Activated gamma-delta T cell (primary cell): ENCODE results near the gene MYPN.
"Not testable (repeated sequence)": the region's sequence is repeated elsewhere in the genome, so short reads cannot be mapped to it uniquely, and the experiment has no call there.

ENCODE experiments used
- DNase-seq: peaks from one replicate; lab custom pipeline; 2025; lab: John Stamatoyannopoulos, UW
- total RNA-seq, 2 donors: gene quantifications; one replicate each; lab custom pipeline; 2026; lab: John Stamatoyannopoulos, UW

MYPN gene, protein sequence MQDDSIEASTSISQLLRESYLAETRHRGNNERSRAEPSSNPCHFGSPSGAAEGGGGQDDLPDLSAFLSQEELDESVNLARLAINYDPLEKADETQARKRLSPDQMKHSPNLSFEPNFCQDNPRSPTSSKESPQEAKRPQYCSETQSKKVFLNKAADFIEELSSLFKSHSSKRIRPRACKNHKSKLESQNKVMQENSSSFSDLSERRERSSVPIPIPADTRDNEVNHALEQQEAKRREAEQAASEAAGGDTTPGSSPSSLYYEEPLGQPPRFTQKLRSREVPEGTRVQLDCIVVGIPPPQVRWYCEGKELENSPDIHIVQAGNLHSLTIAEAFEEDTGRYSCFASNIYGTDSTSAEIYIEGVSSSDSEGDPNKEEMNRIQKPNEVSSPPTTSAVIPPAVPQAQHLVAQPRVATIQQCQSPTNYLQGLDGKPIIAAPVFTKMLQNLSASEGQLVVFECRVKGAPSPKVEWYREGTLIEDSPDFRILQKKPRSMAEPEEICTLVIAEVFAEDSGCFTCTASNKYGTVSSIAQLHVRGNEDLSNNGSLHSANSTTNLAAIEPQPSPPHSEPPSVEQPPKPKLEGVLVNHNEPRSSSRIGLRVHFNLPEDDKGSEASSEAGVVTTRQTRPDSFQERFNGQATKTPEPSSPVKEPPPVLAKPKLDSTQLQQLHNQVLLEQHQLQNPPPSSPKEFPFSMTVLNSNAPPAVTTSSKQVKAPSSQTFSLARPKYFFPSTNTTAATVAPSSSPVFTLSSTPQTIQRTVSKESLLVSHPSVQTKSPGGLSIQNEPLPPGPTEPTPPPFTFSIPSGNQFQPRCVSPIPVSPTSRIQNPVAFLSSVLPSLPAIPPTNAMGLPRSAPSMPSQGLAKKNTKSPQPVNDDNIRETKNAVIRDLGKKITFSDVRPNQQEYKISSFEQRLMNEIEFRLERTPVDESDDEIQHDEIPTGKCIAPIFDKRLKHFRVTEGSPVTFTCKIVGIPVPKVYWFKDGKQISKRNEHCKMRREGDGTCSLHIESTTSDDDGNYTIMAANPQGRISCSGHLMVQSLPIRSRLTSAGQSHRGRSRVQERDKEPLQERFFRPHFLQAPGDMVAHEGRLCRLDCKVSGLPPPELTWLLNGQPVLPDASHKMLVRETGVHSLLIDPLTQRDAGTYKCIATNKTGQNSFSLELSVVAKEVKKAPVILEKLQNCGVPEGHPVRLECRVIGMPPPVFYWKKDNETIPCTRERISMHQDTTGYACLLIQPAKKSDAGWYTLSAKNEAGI (N-terminal part only)
- 0 reads per million in 2 donors for total RNA-seq

DNA sequence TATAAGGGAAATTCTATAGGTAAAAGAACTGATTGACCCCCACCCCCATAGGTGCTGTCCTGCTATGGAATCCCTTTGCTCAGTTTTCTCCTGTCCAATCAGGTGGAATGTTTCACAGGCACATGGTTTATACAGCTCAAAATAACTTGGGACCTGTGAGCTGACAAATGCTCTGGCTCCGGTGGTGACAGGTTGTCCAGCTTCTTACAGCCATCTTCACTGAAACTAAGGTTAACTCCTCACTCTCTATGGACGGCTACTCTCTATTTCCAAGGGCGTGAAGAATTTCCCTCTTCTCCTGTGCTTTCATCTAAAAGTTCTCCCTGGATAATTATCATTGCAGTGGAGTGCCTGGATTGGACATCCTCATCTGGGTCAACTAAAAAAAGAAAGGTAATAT lies at the start of gene MYPN:
Gene MYPN (plus strand): TSS at position 158 of the 400 bp plus-strand sequence. CDS start 11,951 bp downstream, outside the sequence.
- no peak for DNase-seq

DNA sequence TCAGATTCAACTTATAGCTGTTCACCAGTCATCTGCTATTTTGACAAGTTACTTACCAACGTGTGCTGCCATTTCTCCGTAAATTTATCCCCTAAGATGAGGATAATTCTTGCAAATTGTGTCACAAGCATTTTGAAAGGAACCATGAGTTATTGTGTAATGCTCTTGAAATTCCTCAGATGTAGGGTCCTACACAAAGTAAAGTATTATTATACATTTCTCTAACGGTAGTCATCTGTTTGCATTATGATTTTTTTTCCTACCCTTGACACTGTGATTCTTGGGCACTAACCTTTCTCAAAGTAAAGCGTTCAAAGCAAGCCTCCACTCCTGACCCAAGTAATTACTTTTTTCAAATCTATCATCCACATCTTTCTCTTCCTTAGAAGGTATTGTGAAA lies 42.3 kb upstream of the MYPN start:
- no peak for DNase-seq

DNA sequence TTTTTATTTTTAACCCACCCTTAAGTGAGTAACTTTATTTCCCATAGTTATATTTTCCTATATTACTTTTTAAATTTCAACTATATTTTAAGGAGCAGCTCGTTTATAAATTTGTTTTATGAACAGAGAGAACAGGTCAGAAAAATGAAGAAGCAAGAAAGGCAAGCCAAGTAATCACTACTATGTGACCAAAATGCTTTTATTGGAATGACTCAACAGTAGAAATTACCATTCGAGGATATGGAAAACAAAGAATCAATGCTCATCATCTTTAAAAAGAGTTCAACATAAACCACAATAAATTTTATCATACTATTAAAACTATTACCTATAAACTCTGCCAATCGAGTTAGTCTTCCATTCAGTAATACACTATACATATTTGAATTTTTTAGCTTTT lies 41.8 kb upstream of the MYPN start:
- DNase-seq = no peak

DNA sequence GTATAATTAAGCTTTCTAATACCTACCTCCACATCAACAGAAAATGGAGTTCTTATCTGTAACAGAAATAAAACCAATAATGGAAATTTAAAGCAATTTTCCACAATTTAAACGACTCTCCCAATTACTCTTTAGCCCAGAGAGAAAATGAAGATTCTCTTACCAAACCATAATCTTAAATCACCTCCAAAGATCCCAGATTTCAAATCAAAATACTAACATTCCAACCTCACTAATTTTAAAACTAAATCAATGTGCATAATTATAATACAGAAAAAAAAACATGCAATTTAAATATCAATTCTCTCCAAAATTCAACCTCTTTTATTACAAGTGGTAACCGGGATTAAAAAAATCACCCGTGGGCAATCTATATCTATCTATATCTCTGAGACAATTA lies 35.7 kb upstream of the MYPN start:
- DNase-seq = no peak

DNA sequence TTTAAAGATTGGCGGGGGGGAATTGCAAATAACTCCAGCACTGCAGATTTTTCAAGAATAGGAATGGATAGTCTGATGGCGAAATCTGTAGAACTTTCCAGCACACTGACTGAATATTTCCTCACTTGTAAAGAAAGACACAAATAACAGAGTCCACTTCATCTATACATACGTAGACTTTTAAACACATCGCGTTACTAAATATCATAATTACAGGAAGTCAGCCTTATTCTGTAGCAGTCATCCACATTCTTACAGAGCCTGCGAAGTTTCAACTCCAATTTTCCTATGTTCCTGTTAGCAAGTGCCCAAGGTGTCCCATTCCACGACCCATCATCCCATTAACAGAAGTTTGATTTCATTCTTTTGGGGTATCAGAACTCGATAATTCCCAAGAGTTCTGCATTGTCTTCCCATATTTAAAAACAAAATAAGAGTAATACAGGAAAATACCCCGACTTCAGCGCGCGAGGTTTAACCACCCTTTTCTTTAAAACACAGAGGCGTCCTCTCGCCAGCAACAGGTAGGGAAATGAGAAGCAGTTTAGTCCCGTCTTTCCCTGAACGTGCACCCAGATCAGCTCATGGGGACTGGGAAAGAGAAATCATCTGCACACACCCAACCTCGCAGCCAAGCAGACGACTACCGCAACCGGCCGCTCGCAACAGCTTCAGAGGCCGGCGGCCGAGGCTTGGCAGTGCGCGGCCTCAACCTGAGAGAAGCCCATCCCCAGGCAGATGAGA lies 35.1 kb upstream of the MYPN start:
- no peak for DNase-seq

DNA sequence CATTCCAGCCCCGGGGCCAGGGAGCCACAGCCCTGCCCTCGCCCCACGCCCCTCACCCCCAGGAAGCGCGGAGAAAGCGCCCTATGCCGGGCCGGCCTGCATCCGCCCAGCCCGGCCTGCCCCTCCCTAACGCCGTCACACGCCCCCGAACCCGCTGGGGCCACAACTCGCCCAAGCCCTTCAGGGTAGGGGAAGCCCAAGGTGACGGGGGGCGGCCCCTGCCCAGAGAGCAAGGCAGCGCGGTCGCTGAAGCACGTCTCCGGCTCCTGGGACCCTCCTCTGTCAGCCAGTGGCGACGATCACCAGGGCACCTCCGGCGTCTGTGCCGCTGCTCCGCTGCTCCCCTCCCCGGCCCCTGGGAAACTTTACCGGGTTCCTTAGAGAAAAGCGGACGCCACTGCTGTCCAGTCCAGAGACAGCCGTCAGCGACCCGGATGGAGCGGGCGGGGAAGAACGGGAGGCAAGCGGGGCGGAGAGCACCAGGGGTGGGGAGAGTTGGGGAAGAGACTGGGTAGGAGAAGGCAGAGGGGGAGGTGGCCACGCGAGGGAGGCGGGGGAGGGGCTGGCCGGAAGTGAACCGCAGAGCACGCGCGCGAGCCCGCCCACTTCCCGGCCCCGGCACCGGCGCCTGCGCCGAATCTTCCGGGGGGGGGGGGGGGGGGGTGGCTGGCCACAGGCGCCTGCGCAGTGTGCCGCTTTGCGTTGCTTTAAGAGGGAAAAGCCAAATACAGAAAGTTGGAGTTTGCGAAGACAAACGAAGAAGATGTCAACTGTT lies 34.3 kb upstream of the MYPN start, which contains the start of gene HERC4:
Gene HERC4 (minus strand): TSS at position 509 of the 775 bp plus-strand sequence. CDS start 2,175 bp downstream, outside the sequence.
- DNase-seq = peak; percentile 87

DNA sequence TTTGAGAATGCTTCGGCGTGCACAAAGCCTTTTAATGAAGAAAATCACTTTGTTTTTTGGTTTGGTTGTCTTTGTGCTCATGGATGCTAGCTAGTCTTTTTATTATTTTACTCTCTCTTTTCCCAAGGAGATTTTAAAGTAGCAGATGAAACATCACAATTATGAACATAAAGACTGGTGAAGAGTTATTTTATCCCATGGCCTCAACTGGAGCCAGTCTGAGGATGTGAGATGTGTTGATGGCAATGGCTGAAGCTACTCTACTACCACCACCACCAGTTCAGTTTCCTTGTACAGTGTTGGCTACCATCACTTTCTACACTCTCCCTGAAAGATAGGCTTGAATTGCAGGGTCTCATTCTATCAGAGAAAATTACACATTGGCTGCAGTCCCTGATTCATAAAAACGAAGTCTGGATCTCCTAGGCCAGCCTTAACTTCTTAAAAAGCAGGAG lies 33.7 kb upstream of the MYPN start:
- no peak for DNase-seq

DNA sequence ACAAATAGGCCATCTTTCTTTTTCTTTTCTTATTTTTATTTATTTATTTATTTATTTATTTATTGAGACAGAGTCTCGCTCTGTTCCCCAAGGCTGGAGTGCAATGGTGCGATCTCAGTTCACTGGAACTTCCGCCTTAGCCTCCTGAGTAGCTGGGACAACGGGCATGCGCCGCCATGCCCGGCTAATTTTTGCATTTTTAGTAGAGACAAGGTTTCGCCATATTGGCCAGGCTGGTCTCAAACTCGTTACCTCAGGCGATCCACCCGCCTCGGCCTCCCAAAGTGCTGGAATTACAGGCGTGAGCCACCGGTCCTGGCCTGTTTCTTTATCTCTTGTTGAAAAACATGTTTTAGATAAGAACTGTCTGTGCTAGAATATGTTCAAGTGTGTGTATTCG lies 33.2 kb upstream of the MYPN start:
- DNase-seq = not testable (repeated sequence)

DNA sequence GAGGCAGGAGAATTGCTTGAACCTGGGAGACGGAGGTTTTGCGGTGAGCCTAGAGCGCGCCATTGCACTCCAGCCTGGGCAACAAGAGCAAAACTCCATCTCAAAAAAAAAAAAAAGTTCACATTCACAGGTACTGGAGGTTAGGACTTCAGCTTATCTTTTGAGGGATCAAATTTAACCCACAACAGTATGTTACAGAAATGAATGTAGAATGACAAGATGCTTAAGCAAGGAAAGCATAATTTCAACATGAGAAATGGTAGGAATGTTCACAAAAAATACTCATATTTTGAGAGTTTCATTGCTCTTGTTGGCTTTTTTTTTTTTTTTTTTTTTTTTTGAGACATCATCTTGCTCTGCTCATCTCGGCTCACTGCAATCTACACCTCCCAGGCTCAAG lies 32.3 kb upstream of the MYPN start:
- no peak for DNase-seq

DNA sequence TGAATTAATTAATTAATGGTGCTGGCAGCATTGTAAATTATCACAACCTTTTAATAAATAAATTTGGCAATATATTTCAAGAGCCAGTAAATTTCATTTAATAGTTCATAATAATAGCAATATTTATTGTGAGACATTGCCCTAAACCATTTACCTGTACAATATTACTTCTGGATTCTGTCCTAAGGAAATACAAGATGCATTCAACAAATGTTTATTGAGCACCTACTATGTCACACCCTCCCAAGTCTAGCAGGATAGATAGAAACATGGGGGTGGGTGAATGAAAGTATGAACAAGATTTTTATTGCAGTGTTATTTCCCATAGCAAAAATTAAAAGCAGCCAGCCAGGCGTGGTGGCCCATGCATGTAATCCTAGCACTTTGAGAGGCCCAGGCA lies 29.9 kb upstream of the MYPN start:
- no peak for DNase-seq

DNA sequence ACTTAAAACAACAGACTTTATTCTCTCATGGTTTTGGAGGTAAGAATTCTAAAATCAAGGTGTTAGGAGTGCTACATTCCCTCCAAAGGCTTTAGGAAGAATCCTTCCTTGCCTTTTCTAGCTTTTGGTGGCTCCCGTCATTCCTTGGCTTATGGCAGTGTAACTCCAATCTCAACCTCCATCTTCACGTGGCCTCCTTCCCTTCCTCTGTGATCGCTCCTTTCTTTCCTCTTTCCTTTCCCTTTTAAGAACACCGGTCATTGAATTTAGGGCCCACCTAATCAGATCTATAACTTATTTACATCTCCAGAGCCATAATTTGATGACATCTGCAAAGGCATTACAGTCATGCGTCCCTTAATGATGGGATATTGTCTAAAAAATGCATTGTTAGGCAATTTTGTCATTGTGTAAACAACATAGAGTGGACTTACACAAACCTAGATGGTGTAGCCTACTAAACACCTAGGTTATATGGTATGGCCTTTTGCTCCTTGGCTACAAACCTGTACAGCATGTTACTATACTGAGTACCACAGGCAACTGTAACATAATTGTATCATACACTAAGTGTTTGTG lies 28.3 kb upstream of the MYPN start:
- no peak for DNase-seq

DNA sequence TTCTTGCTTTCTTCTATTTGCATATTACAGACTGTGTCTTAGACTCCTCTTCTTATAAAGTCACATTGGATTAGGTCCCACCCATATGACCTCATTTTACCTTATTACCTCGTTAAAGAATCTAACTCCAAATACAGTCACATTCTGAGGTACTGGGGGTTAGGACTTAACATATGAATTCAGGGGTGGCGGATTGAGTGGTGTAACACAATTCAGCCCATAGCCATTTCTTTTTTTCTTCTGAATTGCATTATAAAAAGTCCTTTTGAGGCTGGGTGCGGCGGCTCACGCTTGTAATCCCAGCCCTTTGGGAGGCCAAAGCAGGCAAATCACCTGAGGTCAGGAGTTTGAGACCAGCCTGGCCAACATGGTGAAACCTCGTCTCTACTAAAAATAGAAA lies 27.4 kb upstream of the MYPN start:
- no peak for DNase-seq

DNA sequence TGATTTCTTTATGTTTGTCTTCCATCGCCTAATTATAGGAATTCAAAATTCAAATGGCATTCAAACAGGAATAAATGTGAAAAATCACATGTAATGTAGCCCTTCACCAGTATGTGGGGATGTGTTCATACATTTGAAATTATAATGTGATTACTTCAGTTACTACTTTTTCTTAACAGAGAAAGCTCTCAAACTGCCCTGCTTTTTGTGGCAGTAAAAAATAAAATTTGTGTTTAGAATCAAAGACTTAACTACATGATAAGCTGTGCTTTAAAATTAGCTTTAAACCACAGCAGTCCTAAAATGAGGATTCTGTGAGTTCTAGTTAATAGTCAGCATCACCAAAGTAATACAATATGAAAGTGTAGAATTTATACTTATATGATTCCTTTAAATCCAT lies 26.4 kb upstream of the MYPN start:
- no peak for DNase-seq

DNA sequence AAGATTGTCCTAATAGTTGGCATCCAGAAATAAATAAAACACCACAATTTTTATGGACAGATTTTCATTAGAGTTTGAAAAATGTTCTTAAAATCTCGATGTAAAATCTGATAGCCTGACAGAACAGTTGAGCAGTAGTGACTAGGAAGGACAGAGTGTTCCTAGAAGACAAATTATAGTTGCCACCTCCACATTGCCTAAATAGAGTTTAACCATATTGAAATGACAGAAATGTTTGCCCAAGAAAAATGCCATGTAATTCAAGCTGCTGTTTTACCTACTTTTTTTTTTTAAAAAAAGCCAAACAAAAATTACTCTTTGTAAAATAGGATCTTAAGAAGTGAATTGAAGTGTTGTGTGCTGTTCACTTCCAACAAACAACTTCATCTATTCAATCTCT lies 25.3 kb upstream of the MYPN start:
- no peak for DNase-seq

DNA sequence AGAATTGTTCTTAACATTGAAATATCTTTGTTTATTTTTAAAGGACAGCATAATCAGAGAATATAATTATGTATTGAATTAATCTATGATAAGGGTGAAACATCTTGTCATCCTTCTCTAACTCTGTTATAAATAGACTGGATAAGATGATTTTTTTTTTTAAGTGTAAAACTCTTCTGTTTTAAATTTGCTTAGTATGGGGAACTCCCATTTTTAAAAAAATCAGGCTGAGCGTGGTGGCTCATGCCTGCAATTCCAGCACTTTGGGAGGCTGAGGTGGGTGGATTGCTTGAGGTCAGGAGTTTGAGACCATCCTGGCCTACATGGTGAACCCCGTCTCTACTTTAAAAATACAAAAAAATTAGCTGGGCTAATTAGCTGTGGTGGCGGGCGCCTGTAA lies 24.8 kb upstream of the MYPN start:
- no peak for DNase-seq

DNA sequence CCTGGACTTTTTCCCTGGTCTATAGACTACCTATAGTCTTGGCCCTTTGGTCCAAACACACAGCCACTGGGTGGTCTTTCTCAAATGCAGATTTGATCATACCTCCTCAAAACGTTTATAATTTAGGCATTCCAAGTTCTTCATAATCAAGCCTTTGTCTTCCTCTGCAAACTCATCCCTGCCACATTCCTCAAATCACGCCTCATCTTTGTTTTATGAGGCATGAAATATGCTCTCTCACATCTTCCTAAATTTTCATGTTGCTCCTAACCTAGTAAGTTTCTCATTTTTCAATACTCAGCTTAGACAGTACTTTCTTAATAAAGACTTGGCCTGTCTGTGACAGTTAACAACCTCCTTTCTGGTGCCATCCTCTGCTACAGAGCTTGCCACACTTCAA lies 23.3 kb upstream of the MYPN start:
- no peak for DNase-seq

DNA sequence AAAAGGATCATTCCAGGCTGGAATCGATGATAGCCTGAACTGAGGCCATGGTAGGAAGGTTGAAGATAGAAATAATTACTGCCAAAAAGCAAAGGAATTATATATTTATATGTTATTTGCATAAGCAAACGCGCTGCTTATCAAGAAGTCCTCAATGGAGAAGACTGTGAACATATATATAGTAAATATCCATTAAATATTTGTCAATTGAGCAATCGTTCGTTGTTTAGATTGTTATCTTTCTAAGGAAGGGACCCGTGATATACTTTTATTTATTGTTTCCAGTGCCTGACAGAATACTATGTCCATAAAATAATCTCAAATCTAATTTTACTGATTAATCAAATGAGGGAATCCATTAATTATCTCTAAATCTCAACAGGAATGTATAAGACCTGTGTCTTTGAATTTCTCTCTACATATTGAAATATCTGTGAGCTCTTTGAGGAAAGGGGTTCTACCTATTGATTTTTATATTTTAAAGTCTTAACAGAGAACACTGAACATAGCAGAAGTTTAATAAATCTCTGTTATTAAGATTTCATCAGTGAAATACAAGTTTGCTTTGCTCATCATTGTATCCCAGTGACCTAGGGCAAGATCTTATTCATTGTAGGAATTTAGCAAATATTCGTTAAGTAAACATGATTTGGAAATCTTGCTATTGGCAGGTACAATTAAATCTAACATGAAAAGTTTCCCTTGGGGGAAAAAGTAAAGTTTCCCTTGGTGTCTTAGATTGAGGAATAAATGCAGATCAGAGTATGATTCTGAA lies 22.2 kb upstream of the MYPN start:
- DNase-seq = no peak

DNA sequence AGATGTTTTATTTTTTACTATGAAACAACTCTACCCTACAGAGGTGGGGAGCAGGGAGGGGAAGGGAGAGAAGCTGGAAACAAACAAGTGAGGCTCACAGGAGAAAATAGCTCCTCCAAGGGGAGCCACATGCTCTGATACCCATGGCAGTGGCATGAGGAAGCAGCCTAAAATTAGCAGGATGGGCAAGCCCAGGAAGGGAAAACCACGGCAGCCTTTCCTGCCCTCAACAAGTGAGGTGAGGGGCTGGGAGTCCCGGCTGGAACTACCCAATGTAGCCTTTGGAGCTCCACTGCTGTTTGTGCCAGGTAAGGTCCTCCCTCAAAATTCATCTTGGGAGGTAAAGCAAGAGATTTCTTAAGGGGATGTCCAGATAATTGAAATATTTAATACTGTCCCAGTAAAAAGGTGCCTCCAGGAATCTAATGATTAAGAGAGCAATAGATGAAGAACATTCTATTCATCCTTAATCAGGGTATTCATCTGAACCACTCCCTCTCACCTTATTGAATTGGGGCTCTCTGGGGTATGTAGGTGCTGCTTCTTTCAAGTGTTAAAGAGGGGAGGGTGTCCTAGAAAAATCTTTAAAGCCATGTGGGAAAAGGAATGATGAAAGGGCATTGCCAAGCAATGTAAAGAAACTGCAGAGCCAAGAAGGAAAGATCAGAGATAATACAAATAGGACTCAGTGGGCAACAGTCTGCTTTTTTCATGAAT lies 21.4 kb upstream of the MYPN start:
- DNase-seq = no peak

DNA sequence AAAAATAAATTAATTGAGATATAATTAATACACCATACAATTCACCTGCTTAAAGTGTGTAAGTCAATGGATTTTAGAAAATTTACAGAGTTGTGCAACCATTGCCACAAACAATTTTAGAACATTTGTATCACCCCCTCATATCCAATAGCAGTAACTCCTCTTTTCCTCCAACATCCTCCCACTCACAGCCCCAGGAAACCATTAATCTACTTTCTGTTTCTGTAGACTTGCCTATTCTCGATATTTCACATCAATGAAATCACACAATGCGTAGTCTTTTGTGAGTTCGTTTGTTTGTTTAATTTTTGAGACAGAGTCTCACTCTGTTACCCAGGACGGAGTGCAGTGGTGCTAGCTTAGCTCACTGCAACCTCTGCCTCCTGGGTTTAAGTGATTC lies 20.5 kb upstream of the MYPN start:
- no peak for DNase-seq
